Measurements from ENCODE around the gene GNPTAB.

GNPTAB gene

DNA sequence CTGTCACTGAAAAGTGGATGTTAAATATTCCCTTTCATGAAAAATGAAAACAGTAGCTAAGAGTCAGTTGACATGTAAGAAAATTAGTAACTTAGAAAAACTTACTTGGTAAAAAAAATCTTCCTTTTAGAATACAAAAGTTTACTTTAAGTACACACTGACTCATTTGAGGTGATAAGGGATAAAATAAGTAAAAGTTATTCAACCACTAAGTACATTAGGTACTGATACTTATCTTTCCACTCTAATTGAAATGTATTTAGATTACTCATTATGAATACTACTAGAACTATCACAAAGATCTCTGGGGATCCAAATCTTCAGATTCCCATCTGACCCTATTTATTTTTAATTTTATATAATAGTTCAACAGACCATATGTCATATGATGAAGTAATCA, 103.7 kb downstream of the GNPTAB start:
- no peak for DNase-seq

GRCh38 chr12:101722392-101722791, 108.4 kb downstream of the GNPTAB start:
- no peak for DNase-seq

- no peak for DNase-seq
Observed at GRCh38 chr12:101720118-101720517, 110.6 kb downstream of the GNPTAB start.

- no peak for DNase-seq
Observed at GRCh38 chr12:101719566-101719965, 111.2 kb downstream of the GNPTAB start.

DNA sequence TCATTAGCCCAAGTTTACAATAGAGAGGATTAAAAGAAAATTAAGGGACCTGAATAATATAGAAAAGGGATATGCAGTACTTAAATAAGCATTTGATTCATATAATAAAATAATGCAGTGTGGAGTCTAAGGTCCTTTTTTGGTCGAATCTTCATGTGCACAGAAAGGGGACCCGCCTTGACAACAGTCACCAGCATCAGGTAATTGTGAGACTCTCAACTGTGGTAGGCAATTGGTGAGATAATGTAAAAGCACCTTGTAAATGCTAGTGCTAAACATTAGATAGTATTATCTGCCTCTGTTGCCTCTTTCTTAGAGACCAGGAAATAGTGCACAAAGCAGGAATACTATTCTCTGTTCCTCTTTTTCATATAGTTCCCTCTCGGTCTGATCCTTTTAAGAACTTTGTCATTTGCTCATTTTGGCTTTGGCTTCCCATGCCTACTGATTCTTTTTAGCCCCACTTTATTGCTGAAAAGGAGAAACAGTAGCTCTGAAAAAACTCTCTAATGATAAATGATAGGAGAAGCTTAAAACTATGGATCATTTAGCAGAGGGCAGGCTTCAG, 115.8 kb downstream of the GNPTAB start:
- DNase-seq = no peak

GRCh38 chr12:101713930-101714329, 116.8 kb downstream of the GNPTAB start:
- no peak for DNase-seq

DNA sequence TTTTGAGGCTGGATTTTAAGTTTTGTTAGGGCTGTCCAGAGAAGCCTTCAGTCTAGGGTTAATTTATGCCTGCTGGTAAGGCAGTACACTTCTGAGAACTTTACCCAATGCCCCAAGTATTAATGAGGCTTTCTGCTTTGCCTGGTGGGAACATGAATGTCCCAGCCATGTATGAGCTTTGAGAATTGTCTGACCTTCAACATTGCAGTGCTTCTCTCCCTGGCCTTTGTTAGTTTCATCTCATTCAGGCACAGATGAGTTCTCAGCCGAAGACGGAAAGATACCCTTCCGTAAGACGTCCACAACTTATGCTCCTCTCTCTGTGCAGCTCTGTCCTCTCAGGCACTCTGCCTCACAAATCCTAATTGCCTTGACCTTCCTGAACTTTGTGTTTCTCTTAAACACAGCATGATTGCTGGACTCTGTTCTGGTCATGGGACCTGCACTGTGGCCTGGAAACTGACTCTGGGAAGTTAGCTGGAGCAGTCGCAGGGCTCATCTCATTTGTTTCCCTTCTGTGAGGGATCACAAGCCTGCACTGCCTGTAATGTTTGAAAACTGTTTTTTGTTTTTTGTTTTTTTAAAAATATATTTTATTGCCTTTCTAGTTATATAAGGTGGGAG, 117.6 kb downstream of the GNPTAB start:
- no peak for DNase-seq

- DNase-seq = no peak
Observed at GRCh38 chr12:101710288-101710687, 120.5 kb downstream of the GNPTAB start.

DNA sequence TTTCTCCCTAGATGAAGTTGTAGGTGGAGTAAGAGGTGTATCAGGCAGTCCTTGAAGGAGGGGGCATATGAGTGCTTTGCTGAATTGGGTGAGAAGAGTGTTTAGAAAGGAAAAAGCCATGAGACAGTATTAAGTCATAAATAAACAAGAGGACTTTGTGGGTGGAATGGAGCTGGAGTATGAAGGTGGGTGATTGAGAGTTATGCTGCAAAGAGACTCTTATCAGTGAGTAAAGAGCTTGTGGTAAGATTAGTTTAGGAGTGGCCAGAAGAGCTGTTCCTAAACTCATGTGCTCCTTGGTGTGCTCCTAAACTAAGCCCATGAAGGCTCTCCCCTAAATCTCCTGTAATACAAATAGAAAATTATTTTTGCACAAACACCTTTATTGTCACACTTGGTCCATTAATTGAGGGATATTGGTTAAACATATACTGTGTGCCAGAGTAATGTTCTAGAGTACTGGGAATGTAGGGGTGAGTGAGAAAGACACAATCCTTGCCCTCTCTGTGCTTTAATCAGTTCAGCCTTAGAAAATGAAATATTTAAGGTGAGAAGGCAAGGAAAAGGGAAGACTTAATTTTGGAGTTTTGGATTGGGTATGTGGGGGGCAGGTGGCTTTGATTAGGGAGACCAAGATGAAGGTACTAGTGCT, 123.5 kb downstream of the GNPTAB start:
- DNase-seq = no peak

- no peak for DNase-seq
Observed at GRCh38 chr12:101706403-101706802, 124.4 kb downstream of the GNPTAB start.

DNA sequence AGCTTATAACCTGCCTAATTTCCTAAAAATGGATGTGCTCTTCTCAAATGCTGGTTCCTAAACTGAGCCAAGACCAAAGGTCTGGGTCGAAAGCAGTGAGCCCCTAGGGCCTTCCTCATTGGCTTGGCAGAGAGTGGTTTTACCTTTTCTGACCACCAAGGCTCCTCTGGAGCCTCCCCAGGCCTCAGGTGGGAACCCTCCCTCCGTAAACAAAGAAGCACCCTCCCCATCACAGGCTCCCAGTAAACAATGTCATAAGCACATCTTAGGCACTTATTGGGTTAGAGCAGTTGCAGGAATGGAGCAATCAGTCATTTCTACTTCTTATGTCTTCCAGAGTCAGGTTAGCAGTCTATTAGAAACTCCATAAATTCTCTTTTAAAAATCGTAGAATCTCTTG, 127.3 kb downstream of the GNPTAB start:
- DNase-seq = no peak

GRCh38 chr12:101700299-101700820, 130.4 kb downstream of the GNPTAB start:
- no peak for DNase-seq

GRCh38 chr12:101698800-101699347, 131.9 kb downstream of the GNPTAB start:
- peak; percentile 34 for DNase-seq

DNA sequence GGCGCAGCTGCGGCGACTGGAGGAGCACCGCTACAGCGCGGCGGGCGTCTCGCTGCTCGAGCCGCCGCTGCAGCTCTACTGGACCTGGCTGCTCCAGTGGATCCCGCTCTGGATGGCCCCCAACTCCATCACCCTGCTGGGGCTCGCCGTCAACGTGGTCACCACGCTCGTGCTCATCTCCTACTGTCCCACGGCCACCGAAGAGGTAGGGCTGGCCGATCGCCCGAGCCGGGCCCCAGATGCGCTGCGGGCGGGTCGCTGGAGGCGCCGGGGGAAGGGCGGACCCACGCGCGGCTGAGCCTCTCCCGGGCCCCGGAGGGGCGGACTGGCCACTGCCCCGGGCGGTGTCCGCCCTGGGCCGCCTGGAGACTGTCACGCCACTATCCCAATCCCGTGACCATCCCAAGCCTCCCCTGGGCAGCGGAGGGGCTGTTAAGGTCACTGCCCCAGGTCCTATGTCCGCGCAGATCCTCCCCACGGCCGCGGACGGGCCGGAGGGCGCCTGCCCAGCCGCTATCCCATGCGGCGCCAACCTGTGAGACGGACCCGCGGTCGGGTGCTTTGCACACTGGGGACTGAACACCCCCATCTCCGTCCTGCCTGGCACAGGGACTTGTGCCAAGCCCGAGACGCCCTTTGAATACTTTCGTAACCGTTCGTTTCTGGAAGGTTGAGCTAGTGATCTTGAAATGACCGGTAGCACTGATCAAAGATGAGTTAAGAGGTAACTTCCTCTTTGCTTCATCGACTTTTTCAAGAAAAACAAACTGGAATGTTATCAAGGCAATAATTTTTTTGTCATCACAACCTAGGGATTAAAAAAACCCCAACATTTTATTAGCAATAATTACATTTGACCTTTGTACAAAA, 132.6 kb downstream of the GNPTAB start:
- DNase-seq = peak; percentile 2

DNA sequence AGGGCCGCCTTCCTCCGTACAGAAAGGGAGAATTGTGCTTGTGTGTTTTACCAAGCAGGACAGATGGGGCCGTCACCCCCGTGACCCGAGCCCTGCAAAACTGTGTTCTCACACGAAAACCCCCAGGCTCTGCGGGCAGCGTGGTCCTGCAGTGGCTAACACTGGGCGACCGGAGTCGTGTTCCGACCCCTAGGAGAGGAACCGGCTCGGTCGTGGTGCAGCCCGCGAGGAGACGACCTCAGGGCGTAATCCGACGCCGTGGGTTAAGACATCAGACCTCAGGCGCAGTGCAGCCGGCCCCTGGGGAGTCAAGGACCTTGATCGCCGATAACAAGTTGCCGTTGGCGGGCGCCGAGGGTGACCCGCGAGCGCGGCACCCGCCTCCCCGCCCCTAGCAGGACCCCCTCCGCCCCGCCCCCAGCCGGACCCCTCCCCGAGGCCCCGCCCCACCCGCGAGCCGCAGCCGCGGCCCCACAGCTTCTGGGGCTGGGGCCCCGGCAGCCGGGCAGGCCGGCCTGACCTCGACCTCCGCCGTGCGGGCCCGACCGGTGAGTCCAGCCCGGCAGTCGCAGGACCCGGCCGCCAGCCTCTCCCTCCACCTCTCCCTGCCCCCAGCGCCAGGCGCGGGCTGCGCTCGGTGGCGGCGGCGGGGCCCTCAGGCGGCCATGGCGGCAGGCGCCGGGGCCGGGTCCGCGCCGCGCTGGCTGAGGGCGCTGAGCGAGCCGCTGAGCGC, 133.4 kb downstream of the GNPTAB start, which contains the start of gene CHPT1:
TSS of gene CHPT1 (plus strand) at position 444 of the 733 bp plus-strand sequence. CDS start at position 666, 222 bp downstream.
- DNase-seq = peak; percentile 50

DNA sequence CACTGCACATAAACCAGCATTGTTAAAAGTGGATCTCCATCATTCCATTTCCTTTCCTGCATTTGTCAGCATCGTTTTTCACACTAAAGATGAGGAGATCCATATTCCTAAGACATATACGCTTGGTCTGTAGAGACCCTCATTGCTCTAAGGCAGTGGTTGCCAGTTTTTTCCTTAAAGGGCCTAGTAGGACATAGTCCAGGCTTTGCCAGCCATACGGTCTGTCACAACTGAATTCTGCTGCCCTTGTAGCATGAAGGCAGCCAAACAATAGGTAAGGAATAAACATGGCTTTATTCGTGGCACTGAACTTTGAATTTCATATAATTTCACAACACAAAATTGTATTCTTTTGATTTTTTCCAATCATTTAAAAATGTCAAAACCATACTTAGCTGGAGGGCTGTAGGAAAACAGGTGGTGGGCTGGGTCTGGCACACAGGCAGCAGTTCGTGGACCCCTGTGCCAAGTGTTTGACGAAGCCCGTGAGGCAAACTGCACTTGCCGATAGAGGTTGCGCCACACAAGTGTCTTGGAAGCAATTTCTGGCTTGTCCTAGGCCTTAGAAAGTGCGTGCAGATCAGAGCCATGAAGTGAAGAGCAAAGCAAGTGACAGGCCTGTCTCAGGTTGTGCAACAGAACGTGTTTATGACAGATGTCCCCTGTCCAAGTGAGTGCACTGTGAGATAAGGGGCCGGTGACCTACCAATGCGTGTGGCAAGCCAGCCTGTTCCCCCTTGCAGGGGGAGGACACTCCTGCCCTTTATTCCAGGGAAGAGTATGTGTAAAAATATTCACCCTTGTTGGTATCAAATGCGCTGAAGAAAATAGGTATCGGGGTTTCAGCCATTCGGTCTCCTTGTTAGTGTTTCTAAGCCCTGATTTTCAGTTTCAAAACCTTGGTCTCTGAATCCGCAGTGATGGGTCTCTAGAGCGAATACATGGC, 134.2 kb downstream of the GNPTAB start:
- no peak for DNase-seq

- no peak for DNase-seq
Observed at GRCh38 chr12:101695706-101696105, 135.1 kb downstream of the GNPTAB start.
